Liver (tissue), 3 donors: ENCODE results near the gene VWF.

Experiments used
- ATF3 ChIP-seq: IDR thresholded peaks from 2 replicates; pipeline ENCODE4 v1.6.1; 2016; ENCODE audit warnings: antibody characterized with exemption
- FOXA1 ChIP-seq: IDR thresholded peaks from 2 replicates; pipeline ENCODE4 v1.6.1; 2016; ENCODE audit warnings: antibody characterized with exemption
- HNF4G ChIP-seq: IDR thresholded peaks from 2 replicates; pipeline ENCODE4 v1.6.1; 2016; ENCODE audit warnings: antibody characterized with exemption
- MAX ChIP-seq: IDR thresholded peaks from 2 replicates; pipeline ENCODE4 v1.6.1; 2016; ENCODE audit warnings: antibody characterized with exemption
- TAF1 ChIP-seq: conservative IDR thresholded peaks from 2 replicates; pipeline ENCODE4 v1.6.1; 2016; ENCODE audit warnings: antibody characterized with exemption, mild to moderate bottlenecking
- YY1 ChIP-seq: IDR thresholded peaks from 2 replicates; pipeline ENCODE4 v1.6.1; 2016; ENCODE audit warnings: antibody characterized with exemption, mild to moderate bottlenecking
- TF ChIP-seq, protein P1 (sequence below): fragments of 150-350 bp; IDR thresholded peaks from 2 replicates; pipeline ENCODE4 v1.5.1; 2017; ENCODE audit warnings: improper control_type of control experiment, low read depth, low read length; ENCODE audit not compliant: missing input control
- donor health status: healthy.
- donor health status: healthy.

GRCh38 chr12:6122201-6122600, 2.3 kb downstream of the VWF start:
- TF ChIP-seq, protein P1, sequence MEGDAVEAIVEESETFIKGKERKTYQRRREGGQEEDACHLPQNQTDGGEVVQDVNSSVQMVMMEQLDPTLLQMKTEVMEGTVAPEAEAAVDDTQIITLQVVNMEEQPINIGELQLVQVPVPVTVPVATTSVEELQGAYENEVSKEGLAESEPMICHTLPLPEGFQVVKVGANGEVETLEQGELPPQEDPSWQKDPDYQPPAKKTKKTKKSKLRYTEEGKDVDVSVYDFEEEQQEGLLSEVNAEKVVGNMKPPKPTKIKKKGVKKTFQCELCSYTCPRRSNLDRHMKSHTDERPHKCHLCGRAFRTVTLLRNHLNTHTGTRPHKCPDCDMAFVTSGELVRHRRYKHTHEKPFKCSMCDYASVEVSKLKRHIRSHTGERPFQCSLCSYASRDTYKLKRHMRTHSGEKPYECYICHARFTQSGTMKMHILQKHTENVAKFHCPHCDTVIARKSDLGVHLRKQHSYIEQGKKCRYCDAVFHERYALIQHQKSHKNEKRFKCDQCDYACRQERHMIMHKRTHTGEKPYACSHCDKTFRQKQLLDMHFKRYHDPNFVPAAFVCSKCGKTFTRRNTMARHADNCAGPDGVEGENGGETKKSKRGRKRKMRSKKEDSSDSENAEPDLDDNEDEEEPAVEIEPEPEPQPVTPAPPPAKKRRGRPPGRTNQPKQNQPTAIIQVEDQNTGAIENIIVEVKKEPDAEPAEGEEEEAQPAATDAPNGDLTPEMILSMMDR, result no peak
- TF ChIP-seq HNF4G, result no peak
- no peak for TF ChIP-seq FOXA1
- TF ChIP-seq TAF1, result no peak
- no peak for TF ChIP-seq YY1
- no peak for TF ChIP-seq ATF3
- TF ChIP-seq MAX, result no peak
